HEK293 (cell line): ENCODE results near the gene EGFL8.

Experiments
- BCL11B ChIP-seq: fragments of 450-650 bp; formaldehyde crosslinking; IDR thresholded peaks from 2 replicates; pipeline ENCODE4 v1.5.1; 2016; ENCODE audit warnings: low read depth, missing biosample characterization, missing genetic modification characterization
- FEZF1 ChIP-seq: fragments of 450-650 bp; formaldehyde crosslinking; IDR thresholded peaks from 2 replicates; pipeline ENCODE4 v1.5.1; 2016; ENCODE audit warnings: missing biosample characterization, missing genetic modification characterization
- GFI1B ChIP-seq: fragments of 450-650 bp; formaldehyde crosslinking; IDR thresholded peaks from 2 replicates; pipeline ENCODE4 v1.5.1; 2016; ENCODE audit warnings: missing biosample characterization, missing genetic modification characterization
- MYNN ChIP-seq: fragments of 450-650 bp; formaldehyde crosslinking; IDR thresholded peaks from 2 replicates; pipeline ENCODE4 v1.5.1; 2016; ENCODE audit warnings: missing biosample characterization, missing genetic modification characterization, borderline replicate concordance
- OVOL3 ChIP-seq: fragments of 450-650 bp; formaldehyde crosslinking; IDR thresholded peaks from 2 replicates; pipeline ENCODE4 v1.5.1; 2016; ENCODE audit warnings: missing biosample characterization, missing genetic modification characterization
- PATZ1 ChIP-seq: fragments of 450-650 bp; formaldehyde crosslinking; IDR thresholded peaks from 2 replicates; pipeline ENCODE4 v1.5.1; 2016; ENCODE audit warnings: missing biosample characterization, missing genetic modification characterization
- SETDB1 ChIP-seq: IDR thresholded peaks from one replicate; pipeline ENCODE4 v1.6.1; 2017; ENCODE audit warnings: mild to moderate bottlenecking, low read length, moderate library complexity, mixed read lengths; ENCODE audit not compliant: insufficient read length
- TRIM28 ChIP-seq: IDR thresholded peaks from 2 replicates; pipeline ENCODE4 v1.6.1; 2011; ENCODE audit warnings: low read length, control low read depth, borderline replicate concordance
- ZBTB11 ChIP-seq: fragments of 450-650 bp; formaldehyde crosslinking; conservative IDR thresholded peaks from 2 replicates; pipeline ENCODE4 v1.5.1; 2016; ENCODE audit warnings: low read depth, missing biosample characterization, missing genetic modification characterization
- ZBTB17 ChIP-seq: fragments of 450-650 bp; formaldehyde crosslinking; IDR thresholded peaks from 2 replicates; pipeline ENCODE4 v1.5.1; 2016; ENCODE audit warnings: missing biosample characterization, missing genetic modification characterization
- ZFHX2 ChIP-seq: fragments of 450-650 bp; formaldehyde crosslinking; conservative IDR thresholded peaks from 2 replicates; pipeline ENCODE4 v1.5.1; 2016; ENCODE audit warnings: missing biosample characterization, missing genetic modification characterization
- ZFP37 ChIP-seq: fragments of 450-650 bp; formaldehyde crosslinking; IDR thresholded peaks from 2 replicates; pipeline ENCODE4 v1.5.1; 2016; ENCODE audit warnings: missing biosample characterization, missing genetic modification characterization
- ZNF175 ChIP-seq: fragments of 450-650 bp; formaldehyde crosslinking; IDR thresholded peaks from 2 replicates; pipeline ENCODE4 v1.5.1; 2016; ENCODE audit warnings: missing biosample characterization, missing genetic modification characterization
- ZNF221 ChIP-seq: fragments of 450-650 bp; formaldehyde crosslinking; IDR thresholded peaks from 2 replicates; pipeline ENCODE4 v1.5.1; 2017; ENCODE audit warnings: missing biosample characterization, missing genetic modification characterization, borderline replicate concordance
- ZNF24 ChIP-seq: fragments of 450-650 bp; formaldehyde crosslinking; IDR thresholded peaks from 2 replicates; pipeline ENCODE4 v1.5.1; 2016; ENCODE audit warnings: missing biosample characterization, missing genetic modification characterization
- ZNF274 ChIP-seq, 2 experiments: fragments of 200-500 bp in 1 of 2; fragments of 450-650 bp in 1 of 2; sonication (Bioruptor generic) in 1 of 2; formaldehyde crosslinking in 1 of 2; IDR thresholded peaks; 2 replicates each; pipeline versions ENCODE4 v1.5.1 to v1.6.1; 2014 to 2016; ENCODE audit warnings: borderline replicate concordance in 1 of 2, inconsistent platforms in 1 of 2, low read length in 1 of 2, missing biosample characterization in 1 of 2, missing genetic modification characterization in 1 of 2
- ZNF404 ChIP-seq: fragments of 450-650 bp; formaldehyde crosslinking; IDR thresholded peaks from 2 replicates; pipeline ENCODE4 v1.5.1; 2017; ENCODE audit warnings: missing biosample characterization, missing genetic modification characterization
- ZNF426 ChIP-seq: fragments of 450-650 bp; formaldehyde crosslinking; IDR thresholded peaks from 2 replicates; pipeline ENCODE4 v1.5.1; 2017; ENCODE audit warnings: missing biosample characterization, missing genetic modification characterization, mild to moderate bottlenecking, inconsistent platforms, moderate library complexity
- ZNF433 ChIP-seq: fragments of 450-650 bp; formaldehyde crosslinking; IDR thresholded peaks from 2 replicates; pipeline ENCODE4 v1.5.1; 2016; ENCODE audit warnings: missing biosample characterization, missing genetic modification characterization, low read depth
- ZNF48 ChIP-seq: fragments of 450-650 bp; formaldehyde crosslinking; IDR thresholded peaks from 2 replicates; pipeline ENCODE4 v1.5.1; 2016; ENCODE audit warnings: missing biosample characterization, missing genetic modification characterization
- ZNF623 ChIP-seq: fragments of 450-650 bp; formaldehyde crosslinking; IDR thresholded peaks from 2 replicates; pipeline ENCODE4 v1.5.1; 2016; ENCODE audit warnings: missing biosample characterization, missing genetic modification characterization
- ZNF660 ChIP-seq: fragments of 450-650 bp; IDR thresholded peaks from 2 replicates; pipeline ENCODE4 v1.5.1; 2018; ENCODE audit warnings: missing biosample characterization, mild to moderate bottlenecking, missing genetic modification characterization
- ZNF670 ChIP-seq: fragments of 450-650 bp; formaldehyde crosslinking; IDR thresholded peaks from 2 replicates; pipeline ENCODE4 v1.5.1; 2016; ENCODE audit warnings: missing biosample characterization, missing genetic modification characterization, low read depth
- ZNF747 ChIP-seq: fragments of 450-650 bp; formaldehyde crosslinking; IDR thresholded peaks from 2 replicates; pipeline ENCODE4 v1.5.1; 2016; ENCODE audit warnings: missing biosample characterization, missing genetic modification characterization
- ZNF791 ChIP-seq: fragments of 450-650 bp; formaldehyde crosslinking; IDR thresholded peaks from 2 replicates; pipeline ENCODE4 v1.5.1; 2016; ENCODE audit warnings: missing biosample characterization, missing genetic modification characterization
- TF ChIP-seq, protein P1 (sequence below): fragments of 450-650 bp; IDR thresholded peaks from 2 replicates; pipeline ENCODE4 v1.5.1; 2018; ENCODE audit warnings: missing biosample characterization, missing genetic modification characterization
- TF ChIP-seq, protein P2 (sequence below): fragments of 450-650 bp; formaldehyde crosslinking; IDR thresholded peaks from 2 replicates; pipeline ENCODE4 v1.5.1; 2016; ENCODE audit warnings: missing biosample characterization, missing genetic modification characterization
- TF ChIP-seq, protein P3 (sequence below): fragments of 450-650 bp; formaldehyde crosslinking; IDR thresholded peaks from 2 replicates; pipeline ENCODE4 v1.5.1; 2016; ENCODE audit warnings: missing biosample characterization, missing genetic modification characterization, borderline replicate concordance

The EGFL8 gene

DNA sequence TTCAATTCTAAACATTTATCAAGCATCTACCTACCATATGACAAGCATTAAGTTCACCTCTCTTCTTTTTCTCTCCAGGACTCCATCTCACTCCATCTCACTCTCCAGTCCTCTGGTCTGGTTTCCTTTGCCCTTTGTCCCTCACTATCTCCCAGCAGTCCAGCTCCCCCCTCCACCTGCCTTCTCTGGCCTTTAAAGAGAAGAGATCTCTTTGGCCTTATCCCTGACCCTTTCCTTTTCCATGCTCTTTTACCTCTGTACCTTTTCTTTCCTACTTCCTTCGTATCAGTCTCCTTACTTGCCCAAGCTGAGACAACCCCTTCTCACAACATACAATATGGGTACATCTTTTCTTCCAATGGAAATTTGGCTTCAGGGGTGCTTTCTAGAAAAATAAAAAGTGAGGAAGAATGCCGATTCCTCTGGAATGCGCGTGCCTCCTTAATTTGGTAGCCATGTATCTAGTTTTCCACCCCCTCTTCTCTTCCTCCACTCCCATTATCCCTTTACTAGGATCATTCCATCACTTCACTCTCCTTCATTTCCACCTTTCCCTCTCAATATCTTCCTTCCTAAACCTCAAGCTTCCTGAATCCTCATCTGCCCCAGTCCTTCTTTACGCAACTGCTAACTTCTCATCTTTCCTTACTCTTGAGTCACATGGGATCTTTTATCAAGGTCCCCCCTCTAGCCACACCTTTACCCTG lies 12.2 kb downstream of the EGFL8 start (continued):
- TF ChIP-seq ZFP37 (tag by site-specific recombination), result no peak
- no peak for TF ChIP-seq ZNF175
- 0 out of 2 replicates have a peak, but pooled peaks have one; percentile 12 for TF ChIP-seq ZBTB17 (tag by site-specific recombination)
- TF ChIP-seq, protein P1, sequence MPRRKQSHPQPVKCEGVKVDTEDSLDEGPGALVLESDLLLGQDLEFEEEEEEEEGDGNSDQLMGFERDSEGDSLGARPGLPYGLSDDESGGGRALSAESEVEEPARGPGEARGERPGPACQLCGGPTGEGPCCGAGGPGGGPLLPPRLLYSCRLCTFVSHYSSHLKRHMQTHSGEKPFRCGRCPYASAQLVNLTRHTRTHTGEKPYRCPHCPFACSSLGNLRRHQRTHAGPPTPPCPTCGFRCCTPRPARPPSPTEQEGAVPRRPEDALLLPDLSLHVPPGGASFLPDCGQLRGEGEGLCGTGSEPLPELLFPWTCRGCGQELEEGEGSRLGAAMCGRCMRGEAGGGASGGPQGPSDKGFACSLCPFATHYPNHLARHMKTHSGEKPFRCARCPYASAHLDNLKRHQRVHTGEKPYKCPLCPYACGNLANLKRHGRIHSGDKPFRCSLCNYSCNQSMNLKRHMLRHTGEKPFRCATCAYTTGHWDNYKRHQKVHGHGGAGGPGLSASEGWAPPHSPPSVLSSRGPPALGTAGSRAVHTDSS (tag by site-specific recombination), result no peak
- no peak for TF ChIP-seq SETDB1
- TF ChIP-seq ZNF48 (tag by site-specific recombination), result no peak
- TF ChIP-seq TRIM28, result no peak
- 0 out of 2 replicates have a peak, but pooled peaks have one; percentile 32 for TF ChIP-seq OVOL3
- TF ChIP-seq ZFHX2 (tag by site-specific recombination), result no peak
- TF ChIP-seq ZNF404 (tag by site-specific recombination), result no peak
- no peak for TF ChIP-seq ZNF747
- no peak for TF ChIP-seq ZNF221 (tag by site-specific recombination)
- no peak; the same call in 1 of the 2 replicates for TF ChIP-seq ZNF623
- 0 out of 2 replicates have a peak, but pooled peaks have one; percentile 5 for TF ChIP-seq MYNN (tag by site-specific recombination)
- TF ChIP-seq, protein P2, sequence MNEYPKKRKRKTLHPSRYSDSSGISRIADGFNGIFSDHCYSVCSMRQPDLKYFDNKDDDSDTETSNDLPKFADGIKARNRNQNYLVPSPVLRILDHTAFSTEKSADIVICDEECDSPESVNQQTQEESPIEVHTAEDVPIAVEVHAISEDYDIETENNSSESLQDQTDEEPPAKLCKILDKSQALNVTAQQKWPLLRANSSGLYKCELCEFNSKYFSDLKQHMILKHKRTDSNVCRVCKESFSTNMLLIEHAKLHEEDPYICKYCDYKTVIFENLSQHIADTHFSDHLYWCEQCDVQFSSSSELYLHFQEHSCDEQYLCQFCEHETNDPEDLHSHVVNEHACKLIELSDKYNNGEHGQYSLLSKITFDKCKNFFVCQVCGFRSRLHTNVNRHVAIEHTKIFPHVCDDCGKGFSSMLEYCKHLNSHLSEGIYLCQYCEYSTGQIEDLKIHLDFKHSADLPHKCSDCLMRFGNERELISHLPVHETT (tag by site-specific recombination), result peak; percentile 66; the same call in 1 of the 2 replicates
- no peak for TF ChIP-seq ZNF670 (tag by site-specific recombination)
- 0 out of 2 replicates have a peak, but pooled peaks have one; percentile 5 for TF ChIP-seq BCL11B (tag by site-specific recombination)
- no peak for TF ChIP-seq ZNF426 (tag by site-specific recombination)
- TF ChIP-seq ZNF660 (tag by site-specific recombination), result no peak
- TF ChIP-seq FEZF1 (tag by site-specific recombination), result no peak
- no peak for TF ChIP-seq ZNF24 (tag by site-specific recombination)
- no peak; the same call in 1 of the 2 replicates for TF ChIP-seq PATZ1 (tag by site-specific recombination)
- TF ChIP-seq, protein P3, sequence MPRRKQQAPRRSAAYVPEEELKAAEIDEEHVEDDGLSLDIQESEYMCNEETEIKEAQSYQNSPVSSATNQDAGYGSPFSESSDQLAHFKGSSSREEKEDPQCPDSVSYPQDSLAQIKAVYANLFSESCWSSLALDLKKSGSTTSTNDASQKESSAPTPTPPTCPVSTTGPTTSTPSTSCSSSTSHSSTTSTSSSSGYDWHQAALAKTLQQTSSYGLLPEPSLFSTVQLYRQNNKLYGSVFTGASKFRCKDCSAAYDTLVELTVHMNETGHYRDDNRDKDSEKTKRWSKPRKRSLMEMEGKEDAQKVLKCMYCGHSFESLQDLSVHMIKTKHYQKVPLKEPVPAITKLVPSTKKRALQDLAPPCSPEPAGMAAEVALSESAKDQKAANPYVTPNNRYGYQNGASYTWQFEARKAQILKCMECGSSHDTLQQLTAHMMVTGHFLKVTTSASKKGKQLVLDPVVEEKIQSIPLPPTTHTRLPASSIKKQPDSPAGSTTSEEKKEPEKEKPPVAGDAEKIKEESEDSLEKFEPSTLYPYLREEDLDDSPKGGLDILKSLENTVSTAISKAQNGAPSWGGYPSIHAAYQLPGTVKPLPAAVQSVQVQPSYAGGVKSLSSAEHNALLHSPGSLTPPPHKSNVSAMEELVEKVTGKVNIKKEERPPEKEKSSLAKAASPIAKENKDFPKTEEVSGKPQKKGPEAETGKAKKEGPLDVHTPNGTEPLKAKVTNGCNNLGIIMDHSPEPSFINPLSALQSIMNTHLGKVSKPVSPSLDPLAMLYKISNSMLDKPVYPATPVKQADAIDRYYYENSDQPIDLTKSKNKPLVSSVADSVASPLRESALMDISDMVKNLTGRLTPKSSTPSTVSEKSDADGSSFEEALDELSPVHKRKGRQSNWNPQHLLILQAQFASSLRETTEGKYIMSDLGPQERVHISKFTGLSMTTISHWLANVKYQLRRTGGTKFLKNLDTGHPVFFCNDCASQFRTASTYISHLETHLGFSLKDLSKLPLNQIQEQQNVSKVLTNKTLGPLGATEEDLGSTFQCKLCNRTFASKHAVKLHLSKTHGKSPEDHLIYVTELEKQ (tag by site-specific recombination), result no peak
- TF ChIP-seq ZBTB11 (tag by site-specific recombination), result no peak
- TF ChIP-seq ZNF433 (tag by site-specific recombination), result no peak
- no peak for TF ChIP-seq GFI1B
- no peak for TF ChIP-seq ZNF791 (tag by site-specific recombination)
- TF ChIP-seq ZNF274 (IDR thresholded peaks at IDR 0.05; ENCODE audit: low read length), result no peak
- no peak for TF ChIP-seq ZNF274 (tag by site-specific recombination; IDR thresholded peaks at IDR 0.05; ENCODE audit: borderline replicate concordance)
